Mononuclear cell (primary cell): ENCODE measurements around the gene RFTN1. TPM values are rescaled to one million over a fixed set of nuclear protein-coding genes. Genes with fewer than 3 reads are reported as not detected.
"Not testable (repeated sequence)": the region's sequence is repeated elsewhere in the genome, so short reads cannot be mapped to it uniquely, and the experiment has no call there.

Experiments used
- H3K27me3 ChIP-seq: 2 replicates; pipeline ENCODE4 v1.6.0; 2011; ENCODE audit warnings: low read length, control low read depth; ENCODE audit not compliant: insufficient read depth
- H3K4me1 ChIP-seq: 2 replicates; pipeline ENCODE4 v1.5.1; 2011; ENCODE audit warnings: mild to moderate bottlenecking, low read length, control low read depth; ENCODE audit not compliant: insufficient read depth
- H3K4me3 ChIP-seq: 2 replicates; pipeline ENCODE4 v1.5.1; 2011; ENCODE audit warnings: mild to moderate bottlenecking, low read length, moderate library complexity
- H3K9me3 ChIP-seq: 2 replicates; pipeline ENCODE4 v1.5.1; 2011; ENCODE audit warnings: low read depth, mild to moderate bottlenecking, control low read depth, low read length
- total RNA-seq: library from RNA; depleted of rRNA; stranded (reverse); fragments of >200 nt; gene quantifications from one replicate; pipeline ENCODE4 v1.2.3, GENCODE V29; 2012

RFTN1 gene
- total RNA-seq, 1 donor = 50.4 TPM

DNA sequence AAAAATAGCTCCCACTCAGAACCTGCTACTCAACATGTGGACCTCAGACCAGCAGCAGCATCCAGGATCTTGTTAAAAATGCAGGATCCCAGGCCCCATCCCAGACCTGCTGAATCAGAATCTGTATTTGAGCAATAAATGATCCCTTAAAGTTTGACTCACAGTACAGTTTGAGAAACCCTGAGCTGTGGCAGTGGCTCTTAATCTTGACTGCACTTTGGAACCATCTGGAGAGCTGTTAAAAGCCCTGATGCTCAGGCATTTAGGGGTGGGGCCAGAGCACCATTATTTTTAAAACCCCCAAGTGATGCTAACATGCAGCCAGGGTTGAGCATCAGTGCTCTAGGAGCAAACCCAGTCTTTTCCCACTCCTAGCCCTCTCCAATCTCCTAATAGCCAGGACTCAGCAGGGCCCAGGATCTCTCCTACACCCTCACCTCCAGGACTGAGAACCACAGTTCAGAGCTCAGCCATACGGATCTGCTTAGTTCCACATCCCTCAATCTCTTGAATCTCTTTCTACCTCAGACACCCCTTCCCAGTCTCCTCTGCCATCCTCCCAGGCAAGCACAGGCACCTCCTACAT is 10.2 kb downstream of the RFTN1 start:
- Histone ChIP-seq H3K9me3 (no peaks in the 10 kb centered on the region), H3K4me1 (peaks cover 53% of the 10 kb centered on the region), H3K27me3 (no peaks in the 10 kb centered on the region), H3K4me3 (no peak overlapping the region)

- no peaks in the 10 kb centered on the region for H3K9me3 ChIP-seq
- peaks cover 54% of the 10 kb centered on the region for H3K4me1 ChIP-seq
- H3K27me3 ChIP-seq = no peaks in the 10 kb centered on the region
- H3K4me3 ChIP-seq = no peak overlapping the region
Observed at GRCh38 chr3:16502347-16502908, 11.1 kb downstream of the RFTN1 start.

- no peaks in the 10 kb centered on the region for H3K27me3 ChIP-seq
- H3K4me3 ChIP-seq = no peak overlapping the region
- H3K9me3 ChIP-seq = no peaks in the 10 kb centered on the region
- peaks cover 57% of the 10 kb centered on the region for H3K4me1 ChIP-seq
Observed at GRCh38 chr3:16501376-16501775, 12.1 kb downstream of the RFTN1 start.

DNA sequence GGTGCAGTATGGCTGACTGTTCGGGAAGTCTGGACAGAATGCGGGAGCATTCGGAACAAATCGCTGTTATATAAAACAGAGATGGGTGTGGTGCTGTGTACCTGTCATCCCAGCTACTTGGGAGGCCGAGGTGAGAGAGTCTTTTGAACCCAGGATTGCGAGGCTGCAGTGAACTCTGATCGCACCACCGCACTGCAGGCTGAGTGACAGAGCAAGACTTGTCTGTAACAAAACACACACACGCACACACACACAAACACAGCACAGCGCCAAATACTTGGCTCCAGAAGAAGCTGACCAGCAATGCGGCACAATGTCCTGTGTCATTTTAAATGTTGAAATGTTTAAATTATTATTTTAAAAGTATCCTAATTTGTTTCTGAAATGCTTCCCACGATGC is 12.6 kb downstream of the RFTN1 start:
- peaks cover 57% of the 10 kb centered on the region for H3K4me1 ChIP-seq
- no peaks in the 10 kb centered on the region for H3K27me3 ChIP-seq
- H3K4me3 ChIP-seq = no peak overlapping the region
- H3K9me3 ChIP-seq = no peaks in the 10 kb centered on the region

GRCh38 chr3:16500093-16500492 is 13.4 kb downstream of the RFTN1 start:
- H3K9me3 ChIP-seq = no peaks in the 10 kb centered on the region
- peaks cover 64% of the 10 kb centered on the region for H3K4me1 ChIP-seq
- no peak overlapping the region for H3K4me3 ChIP-seq
- no peaks in the 10 kb centered on the region for H3K27me3 ChIP-seq

DNA sequence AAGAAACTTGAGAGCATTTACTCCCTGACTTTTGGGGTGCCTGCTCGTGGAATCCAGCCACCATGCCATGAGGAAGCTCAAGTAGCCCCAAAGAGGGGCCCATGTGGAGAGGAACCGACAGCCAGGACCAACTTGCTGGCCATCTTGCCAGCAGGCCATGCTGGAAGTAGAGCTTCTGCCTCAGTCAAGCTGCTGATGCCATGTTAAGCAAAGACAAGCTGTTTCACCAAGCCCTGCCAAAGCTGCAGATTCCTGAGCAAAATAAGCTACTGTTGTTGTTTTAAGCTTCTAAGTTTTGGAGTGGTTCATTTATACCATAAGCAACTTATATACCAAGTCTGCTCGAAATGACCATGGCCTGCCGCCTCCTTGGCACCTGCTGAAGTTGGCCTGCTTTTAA is 14.1 kb downstream of the RFTN1 start:
- H3K4me3 ChIP-seq = no peak overlapping the region
- no peaks in the 10 kb centered on the region for H3K27me3 ChIP-seq
- H3K4me1 ChIP-seq = peaks cover 64% of the 10 kb centered on the region
- no peaks in the 10 kb centered on the region for H3K9me3 ChIP-seq

- Histone ChIP-seq H3K9me3 (no peaks in the 10 kb centered on the region), H3K4me3 (no peak overlapping the region), H3K4me1 (peaks cover 55% of the 10 kb centered on the region), H3K27me3 (no peaks in the 10 kb centered on the region)
Observed at GRCh38 chr3:16498130-16498890, 15.2 kb downstream of the RFTN1 start.

DNA sequence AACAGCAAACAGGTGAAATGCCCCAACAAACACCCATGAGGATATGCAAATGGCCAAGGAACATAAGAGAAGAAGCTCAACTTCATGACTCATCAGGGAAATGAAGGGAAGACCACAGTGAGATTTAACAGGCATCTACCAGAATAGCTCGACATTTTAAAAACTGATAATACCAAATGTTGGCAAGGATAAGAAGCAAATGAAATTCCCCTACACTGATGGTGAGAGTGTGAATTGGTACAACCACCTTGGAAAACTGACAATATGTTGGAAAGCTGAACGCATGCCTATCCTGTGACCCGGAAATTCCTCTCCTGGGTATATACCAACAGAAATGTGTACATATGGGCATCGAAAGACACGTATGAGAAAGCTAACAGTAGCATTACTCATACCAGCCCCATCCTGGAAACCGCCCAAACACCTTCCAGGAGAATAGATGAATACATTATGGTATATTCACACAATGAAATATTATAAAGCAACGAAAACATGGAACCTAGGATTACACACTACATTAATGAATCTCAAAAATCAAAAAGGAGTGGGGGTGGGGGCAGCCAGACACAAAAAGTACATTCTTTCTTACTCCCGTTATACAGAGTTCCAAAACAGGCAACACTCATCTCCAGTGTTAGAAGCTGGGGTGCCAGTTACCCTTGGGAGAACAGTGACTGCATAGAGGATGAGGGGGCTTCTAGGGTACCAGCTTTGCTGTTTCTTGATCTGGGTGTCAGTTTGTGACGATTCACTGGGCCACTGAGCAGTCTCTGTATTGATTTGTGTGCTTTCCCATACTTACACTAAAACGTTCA is 16.9 kb downstream of the RFTN1 start:
- Histone ChIP-seq H3K4me3 (no peak overlapping the region), H3K27me3 (no peaks in the 10 kb centered on the region), H3K4me1 (peaks cover 45% of the 10 kb centered on the region), H3K9me3 (no peaks in the 10 kb centered on the region)

DNA sequence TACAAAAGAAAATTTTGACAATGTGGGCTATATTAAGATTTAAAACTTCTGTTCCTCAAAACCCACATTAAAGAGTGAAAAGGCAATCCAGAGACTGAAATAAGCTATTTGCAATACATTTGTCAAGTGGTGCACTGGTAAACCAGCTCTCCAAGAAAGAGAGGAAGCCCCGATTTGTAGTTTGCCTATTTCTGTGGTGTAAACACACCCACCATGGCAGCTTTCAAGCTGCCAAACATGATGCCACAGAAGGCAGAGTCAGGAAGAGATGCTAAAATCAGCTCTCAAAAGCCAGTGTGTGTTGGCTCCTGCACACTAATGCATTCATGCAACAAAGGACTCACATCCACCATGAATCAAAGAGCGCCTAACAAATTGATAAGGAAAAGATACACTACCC is 17.5 kb downstream of the RFTN1 start:
- H3K27me3 ChIP-seq = no peaks in the 10 kb centered on the region
- no peak overlapping the region for H3K4me3 ChIP-seq
- peaks cover 45% of the 10 kb centered on the region for H3K4me1 ChIP-seq
- H3K9me3 ChIP-seq = no peaks in the 10 kb centered on the region

DNA sequence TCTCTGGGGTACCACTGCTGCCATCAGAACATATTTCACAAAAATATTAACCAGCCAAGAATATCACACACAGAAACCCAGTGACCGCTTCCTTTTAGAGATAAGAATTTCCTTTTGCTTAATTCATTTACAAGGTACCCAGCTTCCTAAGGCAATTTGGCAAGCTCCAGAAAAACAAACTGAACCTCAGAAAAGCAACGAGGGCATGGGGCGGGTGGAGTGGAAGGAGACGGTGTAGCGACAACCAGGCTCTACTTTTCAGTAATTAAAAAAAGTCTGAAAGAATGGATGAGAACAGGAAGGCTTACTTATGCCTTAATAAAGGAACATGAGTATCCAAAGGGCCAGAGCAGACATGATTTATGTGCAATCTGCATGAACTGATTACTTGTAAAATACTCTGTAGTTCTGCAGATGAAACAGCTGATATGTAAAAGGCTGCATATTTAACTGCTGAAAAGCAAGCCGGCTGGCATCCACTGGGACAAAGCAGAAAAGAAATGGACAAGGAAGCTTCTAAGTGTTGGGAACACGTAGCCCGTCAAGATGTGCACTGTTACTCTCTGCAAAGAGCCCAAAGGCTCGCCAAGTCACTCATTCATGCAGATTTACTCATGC is 18.6 kb downstream of the RFTN1 start:
- H3K27me3 ChIP-seq = no peaks in the 10 kb centered on the region
- H3K9me3 ChIP-seq = no peaks in the 10 kb centered on the region
- peaks cover 45% of the 10 kb centered on the region for H3K4me1 ChIP-seq
- H3K4me3 ChIP-seq = no peak overlapping the region

DNA sequence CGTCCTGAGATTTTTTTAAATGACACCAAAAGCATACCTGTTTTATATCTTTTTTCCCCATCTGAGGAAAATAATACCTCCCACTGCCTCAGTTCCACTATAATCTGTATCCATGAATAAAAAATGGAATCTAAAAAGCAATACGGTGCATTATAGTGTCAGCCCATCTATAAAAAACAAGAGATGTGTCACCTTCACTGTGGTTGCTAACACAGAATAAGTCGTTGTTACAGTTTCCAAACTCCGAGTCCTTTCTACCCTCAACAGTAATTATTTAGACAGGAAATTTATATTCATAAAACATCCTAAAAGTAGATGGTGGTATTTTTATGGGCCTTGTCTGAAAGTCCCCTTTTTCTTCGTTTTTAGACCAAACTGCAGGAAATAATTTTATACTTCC is 19.4 kb downstream of the RFTN1 start:
- Histone ChIP-seq H3K4me1 (peaks cover 42% of the 10 kb centered on the region), H3K4me3 (no peak overlapping the region), H3K27me3 (no peaks in the 10 kb centered on the region), H3K9me3 (no peaks in the 10 kb centered on the region)

DNA sequence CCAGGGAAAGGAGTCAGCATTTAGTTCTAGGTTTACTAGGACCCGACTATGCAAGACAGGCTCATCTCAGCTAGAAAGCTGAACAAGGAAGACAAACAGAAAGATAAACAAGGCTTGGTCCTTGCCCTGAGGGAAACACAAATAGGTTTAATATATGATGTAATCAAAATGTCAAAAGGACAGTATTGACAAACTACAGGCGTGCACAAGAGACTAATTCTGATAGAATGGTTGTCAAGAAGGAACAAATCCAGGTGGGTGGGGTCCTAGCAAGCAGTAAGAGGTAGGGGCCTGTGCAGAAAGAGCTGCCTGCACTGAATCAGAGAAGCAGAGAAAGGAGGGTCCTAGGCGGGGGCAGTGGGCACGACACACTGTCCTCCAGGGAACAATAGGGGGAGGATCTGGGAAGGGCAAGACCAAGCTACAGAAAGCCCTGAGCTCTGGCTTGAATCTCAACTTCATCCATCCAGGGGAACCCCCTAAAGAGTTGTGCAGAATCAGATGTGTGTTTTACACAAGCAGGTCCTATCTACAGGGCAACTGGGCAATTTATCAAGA is 23.4 kb downstream of the RFTN1 start:
- H3K27me3 ChIP-seq = no peaks in the 10 kb centered on the region
- H3K9me3 ChIP-seq = no peaks in the 10 kb centered on the region
- peaks cover 8% of the 10 kb centered on the region for H3K4me1 ChIP-seq
- no peak overlapping the region for H3K4me3 ChIP-seq

GRCh38 chr3:16489326-16490061 is 24.0 kb downstream of the RFTN1 start:
- not testable (repeated sequence) for H3K27me3 ChIP-seq, H3K4me1 ChIP-seq, H3K4me3 ChIP-seq, H3K9me3 ChIP-seq

- Histone ChIP-seq H3K4me1 (no peaks in the 10 kb centered on the region), H3K9me3 (no peaks in the 10 kb centered on the region), H3K27me3 (no peaks in the 10 kb centered on the region), H3K4me3 (no peak overlapping the region)
Observed at GRCh38 chr3:16488637-16489036, 24.9 kb downstream of the RFTN1 start.
